GM20431 (cell line): ENCODE measurements around the gene FAAP100.
"Not testable (repeated sequence)": the region's sequence is repeated elsewhere in the genome, so short reads cannot be mapped to it uniquely, and the experiment has no call there.

Source experiments
- in situ Hi-C: fragments of 300-500 bp; cut with MseI, MboI; formaldehyde crosslinking; loops from one replicate; pipeline ENCODE4 v1.15.0; 2020; ENCODE audit warnings: low sequenced_read_pairs; ENCODE audit not compliant: unreplicated experiment

The FAAP100 gene, protein sequence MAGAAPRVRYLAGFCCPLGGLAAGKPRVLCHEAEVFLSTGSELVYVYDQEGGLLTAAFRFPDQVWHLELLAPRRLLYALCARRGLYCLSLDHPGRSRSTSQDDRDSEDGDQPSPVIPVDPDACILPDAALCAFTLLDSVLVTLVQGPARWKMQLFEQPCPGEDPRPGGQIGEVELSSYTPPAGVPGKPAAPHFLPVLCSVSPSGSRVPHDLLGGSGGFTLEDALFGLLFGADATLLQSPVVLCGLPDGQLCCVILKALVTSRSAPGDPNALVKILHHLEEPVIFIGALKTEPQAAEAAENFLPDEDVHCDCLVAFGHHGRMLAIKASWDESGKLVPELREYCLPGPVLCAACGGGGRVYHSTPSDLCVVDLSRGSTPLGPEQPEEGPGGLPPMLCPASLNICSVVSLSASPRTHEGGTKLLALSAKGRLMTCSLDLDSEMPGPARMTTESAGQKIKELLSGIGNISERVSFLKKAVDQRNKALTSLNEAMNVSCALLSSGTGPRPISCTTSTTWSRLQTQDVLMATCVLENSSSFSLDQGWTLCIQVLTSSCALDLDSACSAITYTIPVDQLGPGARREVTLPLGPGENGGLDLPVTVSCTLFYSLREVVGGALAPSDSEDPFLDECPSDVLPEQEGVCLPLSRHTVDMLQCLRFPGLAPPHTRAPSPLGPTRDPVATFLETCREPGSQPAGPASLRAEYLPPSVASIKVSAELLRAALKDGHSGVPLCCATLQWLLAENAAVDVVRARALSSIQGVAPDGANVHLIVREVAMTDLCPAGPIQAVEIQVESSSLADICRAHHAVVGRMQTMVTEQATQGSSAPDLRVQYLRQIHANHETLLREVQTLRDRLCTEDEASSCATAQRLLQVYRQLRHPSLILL

GRCh38 chr17:81552244-81553017, at the start of gene FAAP100:
TSS of gene FAAP100 (minus strand) at chr17:81552353. CDS start at chr17:81552330, 23 bp downstream.
- in situ Hi-C loops: no loop called here

GRCh38 chr17:81601525-81602120, 49.5 kb upstream of the FAAP100 start:
- in situ Hi-C loops: no loop called here

GRCh38 chr17:81599719-81600486, 47.8 kb upstream of the FAAP100 start:
- in situ Hi-C loops: no loop called here

- in situ Hi-C loops: no loop called here
These were observed 41.1 kb upstream of the FAAP100 start for GRCh38 chr17:81593105-81593871.

- in situ Hi-C loops: no loop called here
These were observed 39.8 kb upstream of the FAAP100 start for GRCh38 chr17:81591971-81592370.

DNA sequence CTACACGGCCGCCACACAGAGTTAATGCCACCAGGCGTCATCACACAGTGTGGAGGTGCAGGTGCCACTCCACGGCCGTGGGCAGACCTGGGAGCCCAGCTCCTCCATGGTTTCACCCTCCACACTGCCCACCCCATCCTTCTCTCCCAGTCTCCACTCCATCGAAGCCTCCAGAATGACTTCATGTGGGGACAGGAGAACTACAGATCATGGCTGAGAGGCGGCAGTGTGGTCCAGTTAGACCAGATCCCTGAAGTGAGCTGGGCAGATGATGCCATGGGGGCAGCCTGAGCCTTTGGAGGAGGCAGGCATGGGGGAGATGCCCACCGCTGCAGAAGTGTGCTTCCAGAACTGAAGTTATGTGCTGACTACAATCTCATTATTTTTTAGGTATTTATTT, 38.0 kb upstream of the FAAP100 start:
- in situ Hi-C loops: no loop called here

GRCh38 chr17:81589612-81590011, 37.5 kb upstream of the FAAP100 start:
- in situ Hi-C loops: no loop called here

- in situ Hi-C loops: no loop called here
These were observed 33.9 kb upstream of the FAAP100 start for GRCh38 chr17:81586096-81586495.

- in situ Hi-C loops: not testable (repeated sequence)
These were observed 32.6 kb upstream of the FAAP100 start for GRCh38 chr17:81584771-81585170.

DNA sequence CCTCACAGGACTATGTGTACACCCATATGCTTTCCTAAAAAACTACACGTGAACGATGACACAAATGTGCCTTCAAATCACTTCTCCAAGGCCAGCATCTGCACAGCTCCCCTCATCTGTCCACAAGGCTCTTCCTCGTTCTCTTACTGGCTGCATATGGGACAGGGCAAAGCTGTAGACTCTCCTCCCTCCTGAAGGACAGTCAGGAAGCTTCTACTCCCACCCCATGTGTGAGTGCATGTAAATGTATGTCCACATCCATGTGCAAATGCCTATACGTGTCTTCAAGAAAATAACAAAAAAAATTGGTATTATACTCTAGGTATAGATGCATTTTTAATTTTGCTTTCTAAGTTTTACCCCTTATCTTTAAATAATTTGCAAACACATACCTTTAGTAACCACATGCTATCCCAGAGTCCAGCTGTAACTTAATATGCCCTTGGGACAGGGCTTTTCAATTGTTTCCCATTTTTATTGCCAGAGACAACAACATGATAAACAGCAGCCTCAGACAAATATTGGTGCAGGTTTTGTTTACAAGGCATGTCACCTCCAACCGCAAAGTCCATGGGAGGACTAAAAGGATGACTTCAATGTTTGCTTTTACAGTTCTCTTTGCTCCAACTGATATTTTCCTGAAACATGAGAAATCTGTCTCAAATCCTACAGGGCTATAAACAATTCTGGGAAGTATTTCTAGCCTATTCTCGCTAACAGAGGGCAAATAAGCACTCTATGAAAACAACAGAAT, 31.6 kb upstream of the FAAP100 start:
- in situ Hi-C loops: no loop called here

DNA sequence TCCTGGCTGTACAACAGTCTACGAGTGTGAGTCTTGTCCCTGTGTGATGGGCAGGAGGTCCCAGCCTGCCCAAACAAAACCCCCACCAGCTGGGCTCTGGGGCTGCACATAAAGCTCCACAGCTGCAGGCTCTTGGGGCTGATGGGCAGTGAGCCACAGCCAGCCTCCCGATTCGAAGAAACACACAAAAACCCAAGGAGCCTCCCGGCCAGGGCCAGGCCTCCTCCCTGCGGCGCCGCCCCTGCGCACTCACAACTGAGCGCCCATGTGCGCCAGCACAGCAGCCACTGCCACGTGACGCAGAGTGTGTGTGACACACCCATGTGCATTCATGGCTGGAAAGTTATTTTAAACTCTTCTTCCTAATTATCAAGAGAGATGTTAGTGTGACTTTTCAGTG, 30.6 kb upstream of the FAAP100 start:
- in situ Hi-C loops: no loop called here

- in situ Hi-C loops: no loop called here
These were observed 30.2 kb upstream of the FAAP100 start for GRCh38 chr17:81582341-81582740.

GRCh38 chr17:81581758-81582157, 29.6 kb upstream of the FAAP100 start:
- in situ Hi-C loops: no loop called here

GRCh38 chr17:81580481-81580880, 28.3 kb upstream of the FAAP100 start:
- in situ Hi-C loops: no loop called here

- in situ Hi-C loops: no loop called here
These were observed 27.7 kb upstream of the FAAP100 start for GRCh38 chr17:81579821-81580321.

DNA sequence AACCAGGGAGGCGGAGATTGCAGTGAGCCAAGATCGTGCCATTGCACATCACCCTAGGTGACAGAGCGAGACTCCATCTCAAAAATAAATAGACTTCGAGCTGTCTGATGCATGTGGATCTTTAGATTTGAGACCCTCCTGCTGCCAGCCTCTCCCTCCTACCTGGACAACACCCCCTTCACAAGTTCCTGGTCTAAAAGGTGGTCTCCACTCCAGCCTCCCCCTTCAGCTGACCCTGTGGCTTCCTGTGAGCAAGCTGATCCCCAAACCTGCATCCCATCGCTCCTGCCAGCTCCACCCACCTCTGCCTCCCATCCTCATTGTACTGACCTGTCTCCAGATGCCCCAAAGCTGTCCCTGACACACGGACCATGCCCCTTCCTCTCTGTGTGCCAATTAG, 27.1 kb upstream of the FAAP100 start:
- in situ Hi-C loops: no loop called here

GRCh38 chr17:81578561-81579225, 26.5 kb upstream of the FAAP100 start:
- in situ Hi-C loops: no loop called here
